SK-N-SH treated with all-trans-retinoic acid at 6 μM for 48 hours (cell line): Measurements from ENCODE around the gene APOC3.
"Not testable (repeated sequence)": the region's sequence is repeated elsewhere in the genome, so short reads cannot be mapped to it uniquely, and the experiment has no call there.

Source experiments
- ATAC-seq: fragments of 200-7000 bp; cut with Tn5 transposase; 3 replicates; pipeline ENCODE4 v1.9.1; 2020; ENCODE audit warnings: mild to moderate bottlenecking, moderate library complexity
- ARNTL ChIP-seq: fragments of 450-650 bp; formaldehyde crosslinking; IDR thresholded peaks from 2 replicates; pipeline ENCODE4 v1.5.0; 2020; ENCODE audit warnings: low read depth, mild to moderate bottlenecking, moderate library complexity, borderline replicate concordance
- BACH2 ChIP-seq: fragments of 250-450 bp; sonication (Bioruptor Pico); IDR thresholded peaks from 2 replicates; pipeline ENCODE4 v1.9.0; 2021; ENCODE audit warnings: mild to moderate bottlenecking, borderline replicate concordance
- CSDC2 ChIP-seq: fragments of 250-450 bp; sonication (Bioruptor Pico); IDR thresholded peaks from 2 replicates; pipeline ENCODE4 v1.5.0; 2020; ENCODE audit warnings: mild to moderate bottlenecking, moderate library complexity
- CSRNP3 ChIP-seq: fragments of 250-450 bp; sonication (Bioruptor Pico); IDR thresholded peaks from 2 replicates; pipeline ENCODE4 v1.5.1; 2021; ENCODE audit warnings: mild to moderate bottlenecking, moderate library complexity
- ESRRG ChIP-seq: fragments of 250-450 bp; sonication (Bioruptor Pico); IDR thresholded peaks from 2 replicates; pipeline ENCODE4 v1.6.1; 2021; ENCODE audit warnings: mild to moderate bottlenecking
- GLIS3 ChIP-seq: fragments of 250-450 bp; sonication (Bioruptor Pico); IDR thresholded peaks from 2 replicates; pipeline ENCODE4 v1.5.0; 2020; ENCODE audit warnings: mild to moderate bottlenecking, moderate library complexity
- ISL1 ChIP-seq: fragments of 250-450 bp; sonication (Bioruptor Pico); IDR thresholded peaks from 2 replicates; pipeline ENCODE4 v2.1.2; 2022; ENCODE audit warnings: mild to moderate bottlenecking, moderate library complexity
- OSR1 ChIP-seq: fragments of 250-450 bp; sonication (Bioruptor Pico); IDR thresholded peaks from 2 replicates; pipeline ENCODE4 v1.8.0; 2022; ENCODE audit warnings: moderate library complexity, mild to moderate bottlenecking, inconsistent platforms
- PATZ1 ChIP-seq: fragments of 250-450 bp; sonication (Bioruptor Pico); IDR thresholded peaks from 2 replicates; pipeline ENCODE4 v1.8.0; 2020; ENCODE audit warnings: mild to moderate bottlenecking, moderate library complexity, borderline replicate concordance
- PPARA ChIP-seq: fragments of 250-450 bp; sonication (Bioruptor Pico); IDR thresholded peaks from 2 replicates; pipeline ENCODE4 v1.5.0; 2020; ENCODE audit warnings: mild to moderate bottlenecking, borderline replicate concordance
- RARB ChIP-seq: fragments of 250-450 bp; sonication (Bioruptor Pico); IDR thresholded peaks from 2 replicates; pipeline ENCODE4 v1.8.0; 2021; ENCODE audit warnings: mild to moderate bottlenecking, moderate library complexity
- SNAI2 ChIP-seq: fragments of 250-450 bp; sonication (Bioruptor Pico); IDR thresholded peaks from 2 replicates; pipeline ENCODE4 v1.5.0; 2020; ENCODE audit warnings: mild to moderate bottlenecking, moderate library complexity
- TCF4 ChIP-seq: fragments of 250-450 bp; sonication (Bioruptor Pico); IDR thresholded peaks from 2 replicates; pipeline ENCODE4 v1.8.0; 2021; ENCODE audit warnings: mild to moderate bottlenecking, moderate library complexity, borderline replicate concordance
- TOX ChIP-seq: fragments of 250-450 bp; sonication (Bioruptor Pico); IDR thresholded peaks from 2 replicates; pipeline ENCODE4 v1.8.0; 2021; ENCODE audit warnings: mild to moderate bottlenecking, moderate library complexity, borderline replicate concordance
- ZC3H10 ChIP-seq: fragments of 250-450 bp; sonication (Bioruptor Pico); IDR thresholded peaks from 2 replicates; pipeline ENCODE4 v1.5.1; 2021; ENCODE audit warnings: mild to moderate bottlenecking, moderate library complexity
- ZFP3 ChIP-seq: fragments of 250-450 bp; sonication (Bioruptor Pico); IDR thresholded peaks from 2 replicates; pipeline ENCODE4 v1.5.0; 2020; ENCODE audit warnings: mild to moderate bottlenecking, moderate library complexity
- ZFP30 ChIP-seq: fragments of 450-650 bp; formaldehyde crosslinking; IDR thresholded peaks from 2 replicates; pipeline ENCODE4 v1.5.0; 2022; ENCODE audit warnings: mild to moderate bottlenecking, moderate library complexity
- ZNF565 ChIP-seq: fragments of 450-650 bp; formaldehyde crosslinking; conservative IDR thresholded peaks from 2 replicates; pipeline ENCODE4 v1.5.0; 2020; ENCODE audit warnings: low read depth, mild to moderate bottlenecking, moderate library complexity
- ZNF70 ChIP-seq: fragments of 450-650 bp; formaldehyde crosslinking; IDR thresholded peaks from 2 replicates; pipeline ENCODE4 v1.5.0; 2020; ENCODE audit warnings: mild to moderate bottlenecking, moderate library complexity
- ZNF8 ChIP-seq: fragments of 450-650 bp; formaldehyde crosslinking; IDR thresholded peaks from 2 replicates; pipeline ENCODE4 v1.5.0; 2020; ENCODE audit warnings: mild to moderate bottlenecking, moderate library complexity
- TF ChIP-seq, protein P1 (sequence below): fragments of 250-450 bp; sonication (Bioruptor Pico); IDR thresholded peaks from 2 replicates; pipeline ENCODE4 v1.5.1; 2020; ENCODE audit warnings: low read depth, mild to moderate bottlenecking, moderate library complexity
- TF ChIP-seq, protein P2 (sequence below): fragments of 250-450 bp; sonication (Bioruptor Pico); IDR thresholded peaks from 2 replicates; pipeline ENCODE4 v1.5.0; 2020; ENCODE audit warnings: mild to moderate bottlenecking, moderate library complexity

The APOC3 gene

DNA sequence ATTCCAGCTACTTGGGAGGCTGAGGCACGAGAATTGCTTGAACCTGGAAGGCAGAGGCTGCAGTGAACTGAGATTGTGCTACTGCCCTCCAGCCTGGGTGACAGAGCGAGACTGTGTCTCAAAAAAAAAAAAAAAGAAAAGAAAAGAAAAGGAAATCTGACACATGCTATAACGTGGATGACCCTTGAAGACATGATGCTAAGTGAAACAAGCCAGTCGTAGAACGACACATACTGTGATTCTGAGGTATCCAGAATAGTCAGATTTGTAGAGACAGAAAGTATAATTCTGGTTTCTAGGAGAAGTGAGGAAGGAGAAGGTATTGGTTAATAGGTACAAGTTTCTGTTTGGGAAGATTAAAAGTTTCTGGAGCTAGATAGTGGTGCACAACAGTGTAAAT is 31.3 kb upstream of the APOC3 start (continued):
- TF ChIP-seq CSRNP3 (CRISPR knock-in tag) (no peak), ZFP3 (CRISPR knock-in tag) (no peak), TCF4 (CRISPR knock-in tag) (no peak), BACH2 (no peak), ISL1 (CRISPR knock-in tag) (no peak), PPARA (CRISPR knock-in tag) (no peak), RARB (CRISPR knock-in tag) (no peak), ZNF8 (CRISPR knock-in tag) (no peak)

- no peak for ATAC-seq
- TF ChIP-seq TOX (CRISPR knock-in tag) = no peak
- no peak for TF ChIP-seq SNAI2
- no peak for TF ChIP-seq TCF4 (CRISPR knock-in tag)
- no peak for TF ChIP-seq GLIS3 (CRISPR knock-in tag)
- TF ChIP-seq ZFP30 = no peak
- no peak for TF ChIP-seq OSR1 (CRISPR knock-in tag)
- no peak for TF ChIP-seq ZNF565 (CRISPR knock-in tag)
Measured at GRCh38 chr11:116800610-116801009, 29.1 kb upstream of the APOC3 start.

DNA sequence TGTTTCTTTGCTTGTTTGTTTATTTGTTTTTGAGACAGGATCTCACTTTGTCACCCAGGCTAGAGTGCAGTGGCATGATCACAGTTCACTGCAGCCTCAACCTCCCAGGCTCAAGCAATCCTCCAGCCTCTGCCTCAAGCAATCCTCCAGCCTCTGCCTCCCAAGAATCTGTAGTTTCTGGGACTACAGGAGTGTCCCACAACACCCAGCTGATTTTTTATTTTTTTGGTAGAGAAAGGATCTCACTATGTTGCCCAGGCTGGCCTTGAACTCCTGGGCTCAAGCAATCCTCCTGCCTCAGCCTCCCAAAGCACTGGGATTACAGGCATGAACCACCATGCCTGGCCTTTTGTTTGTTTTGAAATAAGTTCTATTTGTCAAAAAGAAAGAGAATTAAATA is 28.0 kb upstream of the APOC3 start:
- ATAC-seq = not testable (repeated sequence)

DNA sequence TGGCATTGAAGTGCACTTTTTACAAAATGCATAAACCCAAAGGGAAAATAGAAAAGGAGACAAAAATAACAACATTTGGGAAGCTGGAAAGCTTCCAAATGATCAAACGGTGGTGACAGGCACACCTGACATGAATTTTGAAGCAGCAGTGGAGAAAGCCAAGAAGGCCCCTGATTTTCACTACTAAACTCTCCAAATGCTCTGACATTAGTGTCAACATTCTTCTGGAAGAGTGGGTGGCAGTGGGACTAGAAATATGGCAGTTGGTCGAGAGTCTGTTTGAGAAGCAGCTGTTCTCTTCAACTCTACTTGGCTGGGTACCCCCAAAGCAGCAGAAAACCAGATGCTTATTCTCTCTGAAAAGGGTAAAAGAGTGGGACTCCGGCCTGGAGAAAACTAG is 25.7 kb upstream of the APOC3 start:
- TF ChIP-seq ESRRG (CRISPR knock-in tag) (no peak), PPARA (CRISPR knock-in tag) (no peak), TCF4 (CRISPR knock-in tag) (no peak), ZC3H10 (CRISPR knock-in tag) (no peak), SNAI2 (no peak), ZNF565 (CRISPR knock-in tag) (no peak), TOX (CRISPR knock-in tag) (no peak), ZNF8 (CRISPR knock-in tag) (no peak), RARB (CRISPR knock-in tag) (no peak), ZFP3 (CRISPR knock-in tag) (no peak), ZNF70 (no peak)
- TF ChIP-seq, protein P1, sequence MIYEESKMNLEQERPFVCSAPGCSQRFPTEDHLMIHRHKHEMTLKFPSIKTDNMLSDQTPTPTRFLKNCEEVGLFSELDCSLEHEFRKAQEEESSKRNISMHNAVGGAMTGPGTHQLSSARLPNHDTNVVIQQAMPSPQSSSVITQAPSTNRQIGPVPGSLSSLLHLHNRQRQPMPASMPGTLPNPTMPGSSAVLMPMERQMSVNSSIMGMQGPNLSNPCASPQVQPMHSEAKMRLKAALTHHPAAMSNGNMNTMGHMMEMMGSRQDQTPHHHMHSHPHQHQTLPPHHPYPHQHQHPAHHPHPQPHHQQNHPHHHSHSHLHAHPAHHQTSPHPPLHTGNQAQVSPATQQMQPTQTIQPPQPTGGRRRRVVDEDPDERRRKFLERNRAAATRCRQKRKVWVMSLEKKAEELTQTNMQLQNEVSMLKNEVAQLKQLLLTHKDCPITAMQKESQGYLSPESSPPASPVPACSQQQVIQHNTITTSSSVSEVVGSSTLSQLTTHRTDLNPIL = no peak
- TF ChIP-seq, protein P2, sequence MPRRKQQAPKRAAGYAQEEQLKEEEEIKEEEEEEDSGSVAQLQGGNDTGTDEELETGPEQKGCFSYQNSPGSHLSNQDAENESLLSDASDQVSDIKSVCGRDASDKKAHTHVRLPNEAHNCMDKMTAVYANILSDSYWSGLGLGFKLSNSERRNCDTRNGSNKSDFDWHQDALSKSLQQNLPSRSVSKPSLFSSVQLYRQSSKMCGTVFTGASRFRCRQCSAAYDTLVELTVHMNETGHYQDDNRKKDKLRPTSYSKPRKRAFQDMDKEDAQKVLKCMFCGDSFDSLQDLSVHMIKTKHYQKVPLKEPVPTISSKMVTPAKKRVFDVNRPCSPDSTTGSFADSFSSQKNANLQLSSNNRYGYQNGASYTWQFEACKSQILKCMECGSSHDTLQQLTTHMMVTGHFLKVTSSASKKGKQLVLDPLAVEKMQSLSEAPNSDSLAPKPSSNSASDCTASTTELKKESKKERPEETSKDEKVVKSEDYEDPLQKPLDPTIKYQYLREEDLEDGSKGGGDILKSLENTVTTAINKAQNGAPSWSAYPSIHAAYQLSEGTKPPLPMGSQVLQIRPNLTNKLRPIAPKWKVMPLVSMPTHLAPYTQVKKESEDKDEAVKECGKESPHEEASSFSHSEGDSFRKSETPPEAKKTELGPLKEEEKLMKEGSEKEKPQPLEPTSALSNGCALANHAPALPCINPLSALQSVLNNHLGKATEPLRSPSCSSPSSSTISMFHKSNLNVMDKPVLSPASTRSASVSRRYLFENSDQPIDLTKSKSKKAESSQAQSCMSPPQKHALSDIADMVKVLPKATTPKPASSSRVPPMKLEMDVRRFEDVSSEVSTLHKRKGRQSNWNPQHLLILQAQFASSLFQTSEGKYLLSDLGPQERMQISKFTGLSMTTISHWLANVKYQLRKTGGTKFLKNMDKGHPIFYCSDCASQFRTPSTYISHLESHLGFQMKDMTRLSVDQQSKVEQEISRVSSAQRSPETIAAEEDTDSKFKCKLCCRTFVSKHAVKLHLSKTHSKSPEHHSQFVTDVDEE (CRISPR knock-in tag) = no peak
- TF ChIP-seq, all 23 proteins: peak for 0
- no peak for ATAC-seq

GRCh38 chr11:116807601-116808261 is 22.0 kb upstream of the APOC3 start:
- ATAC-seq = no peak
- TF ChIP-seq ZNF565 (CRISPR knock-in tag) = no peak
- no peak for TF ChIP-seq RARB (CRISPR knock-in tag)
- TF ChIP-seq ZFP3 (CRISPR knock-in tag) = no peak
- TF ChIP-seq ZNF70 = no peak
- no peak for TF ChIP-seq ZFP30
- TF ChIP-seq ISL1 (CRISPR knock-in tag) = no peak
- TF ChIP-seq OSR1 (CRISPR knock-in tag) = no peak
- no peak for TF ChIP-seq ZNF8 (CRISPR knock-in tag)
- TF ChIP-seq, protein P1 = no peak
- TF ChIP-seq BACH2 = no peak
- TF ChIP-seq CSRNP3 (CRISPR knock-in tag) = no peak
- no peak for TF ChIP-seq ESRRG (CRISPR knock-in tag)
- no peak for TF ChIP-seq CSDC2 (CRISPR knock-in tag)
- no peak for TF ChIP-seq ARNTL (CRISPR knock-in tag)
- no peak for TF ChIP-seq PPARA (CRISPR knock-in tag)
- TF ChIP-seq TCF4 (CRISPR knock-in tag) = no peak
- TF ChIP-seq PATZ1 (CRISPR knock-in tag) = no peak
- no peak for TF ChIP-seq TOX (CRISPR knock-in tag)
- TF ChIP-seq, all 23 proteins: peak for 0
